ENCODE data around the gene RESP18.

RESP18 gene

DNA sequence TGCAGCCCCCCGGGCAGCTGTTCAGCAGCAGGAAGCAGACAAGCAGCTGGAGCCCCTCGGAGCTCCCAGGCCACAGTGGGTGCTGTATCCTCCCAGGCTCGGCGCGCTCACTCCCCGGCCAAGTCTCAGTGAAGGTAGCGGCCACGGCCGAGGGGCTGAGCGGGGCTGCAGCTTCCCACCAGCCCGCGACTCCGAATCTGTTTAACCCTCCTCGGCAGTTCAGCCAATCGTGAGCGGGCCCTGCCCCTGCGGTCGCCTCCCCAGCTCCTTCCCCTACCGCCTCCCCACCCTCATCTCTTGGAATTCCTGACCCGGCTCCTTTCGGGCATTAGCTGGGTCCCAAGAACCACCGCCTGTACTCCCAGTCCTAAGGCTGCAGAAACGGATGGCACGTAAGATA lies at the start of gene RESP18:
TSS of gene RESP18 (minus strand) at position 203 of the 400 bp plus-strand sequence.
- no peak for DNase-seq (ENCODE audit: low read depth)
- TF ChIP-seq, protein P1, sequence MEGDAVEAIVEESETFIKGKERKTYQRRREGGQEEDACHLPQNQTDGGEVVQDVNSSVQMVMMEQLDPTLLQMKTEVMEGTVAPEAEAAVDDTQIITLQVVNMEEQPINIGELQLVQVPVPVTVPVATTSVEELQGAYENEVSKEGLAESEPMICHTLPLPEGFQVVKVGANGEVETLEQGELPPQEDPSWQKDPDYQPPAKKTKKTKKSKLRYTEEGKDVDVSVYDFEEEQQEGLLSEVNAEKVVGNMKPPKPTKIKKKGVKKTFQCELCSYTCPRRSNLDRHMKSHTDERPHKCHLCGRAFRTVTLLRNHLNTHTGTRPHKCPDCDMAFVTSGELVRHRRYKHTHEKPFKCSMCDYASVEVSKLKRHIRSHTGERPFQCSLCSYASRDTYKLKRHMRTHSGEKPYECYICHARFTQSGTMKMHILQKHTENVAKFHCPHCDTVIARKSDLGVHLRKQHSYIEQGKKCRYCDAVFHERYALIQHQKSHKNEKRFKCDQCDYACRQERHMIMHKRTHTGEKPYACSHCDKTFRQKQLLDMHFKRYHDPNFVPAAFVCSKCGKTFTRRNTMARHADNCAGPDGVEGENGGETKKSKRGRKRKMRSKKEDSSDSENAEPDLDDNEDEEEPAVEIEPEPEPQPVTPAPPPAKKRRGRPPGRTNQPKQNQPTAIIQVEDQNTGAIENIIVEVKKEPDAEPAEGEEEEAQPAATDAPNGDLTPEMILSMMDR (conservative IDR thresholded peaks at IDR 0.05; ENCODE audit: low read depth, low read length): no peak
- H3K4me3 ChIP-seq (ENCODE audit: low read length): no peak within 1 kb of the TSS

DNA sequence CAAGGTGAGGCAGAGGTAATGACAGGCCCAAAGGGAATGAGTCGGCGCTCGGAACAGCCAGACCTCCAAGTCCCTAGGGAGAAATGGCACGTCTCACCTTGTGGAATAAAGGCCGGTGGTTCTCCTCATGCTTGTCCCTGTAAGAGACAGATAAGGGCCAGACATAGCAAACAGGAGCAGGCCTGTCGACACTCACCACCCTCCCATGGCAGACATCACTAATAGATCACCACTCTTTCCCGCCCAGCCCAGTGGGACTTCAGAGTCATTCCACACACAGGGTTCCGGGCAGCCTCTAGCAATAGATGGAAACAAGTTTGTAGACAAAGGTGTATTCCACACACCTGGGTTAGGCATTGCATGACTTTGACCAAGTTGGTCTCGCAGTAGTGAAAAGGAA lies 48.9 kb upstream of the RESP18 start:
- TF ChIP-seq, protein P1 (conservative IDR thresholded peaks at IDR 0.05; ENCODE audit: low read depth, low read length): no peak
- H3K4me3 ChIP-seq (ENCODE audit: low read length): no peak overlapping the region
- no peak for DNase-seq (ENCODE audit: low read depth)

DNA sequence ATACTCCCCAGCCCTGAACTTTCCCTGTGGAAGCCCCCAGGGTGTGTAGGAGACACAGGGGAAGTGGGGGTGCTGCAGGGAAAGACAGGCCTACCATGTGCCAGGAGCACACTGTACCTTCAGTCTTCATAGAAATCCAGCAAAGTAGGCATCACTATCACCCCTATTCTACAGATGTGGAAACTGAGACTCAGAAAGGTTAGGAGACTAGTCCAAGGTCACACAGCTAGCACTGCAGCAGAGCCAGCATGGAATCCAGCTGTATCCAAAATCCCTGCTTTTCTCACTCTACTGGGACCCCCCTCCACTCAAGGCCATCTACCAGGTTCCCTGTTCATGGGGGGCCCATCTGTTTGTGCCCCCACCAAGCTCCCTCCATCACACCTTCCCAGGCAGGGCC lies 48.4 kb upstream of the RESP18 start:
- no peak for DNase-seq (ENCODE audit: low read depth)
- H3K4me3 ChIP-seq (ENCODE audit: low read length): no peak overlapping the region
- TF ChIP-seq, protein P1 (conservative IDR thresholded peaks at IDR 0.05; ENCODE audit: low read depth, low read length): no peak

DNA sequence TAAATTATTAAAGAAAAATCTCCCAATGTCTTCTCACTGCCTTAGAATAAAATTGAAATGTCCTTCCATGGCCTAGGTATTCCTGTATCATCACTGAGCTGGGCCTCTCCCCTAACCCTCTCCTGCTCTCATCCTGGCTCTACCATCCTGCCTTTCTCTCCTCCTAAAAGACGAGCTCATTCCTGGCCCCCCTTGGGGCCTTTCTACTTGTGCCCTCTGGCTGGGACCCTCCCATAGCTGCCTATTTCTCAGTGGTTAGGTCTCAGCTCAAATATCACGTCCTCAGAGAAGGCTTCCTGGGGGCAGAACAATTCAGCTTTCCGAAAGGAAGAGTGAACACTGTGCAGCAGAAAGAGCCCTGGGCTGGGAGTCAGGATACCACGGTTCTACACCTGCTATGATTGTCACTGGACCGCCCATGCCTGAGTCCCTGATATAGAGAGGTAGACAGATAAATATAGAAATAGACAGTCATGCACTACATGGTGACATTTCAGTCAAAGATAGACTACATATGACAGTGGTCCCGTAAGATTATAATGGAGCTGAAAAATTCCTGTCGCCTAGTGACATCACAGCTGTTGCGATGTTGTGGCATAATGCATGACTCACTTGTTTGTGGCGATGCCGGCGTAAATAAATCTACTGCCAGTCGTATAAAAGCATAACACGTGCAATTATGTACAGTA lies 45.8 kb upstream of the RESP18 start:
- no peak overlapping the region for H3K4me3 ChIP-seq (ENCODE audit: low read length)
- TF ChIP-seq, protein P1 (conservative IDR thresholded peaks at IDR 0.05; ENCODE audit: low read depth, low read length): no peak
- no peak for DNase-seq (ENCODE audit: low read depth)

DNA sequence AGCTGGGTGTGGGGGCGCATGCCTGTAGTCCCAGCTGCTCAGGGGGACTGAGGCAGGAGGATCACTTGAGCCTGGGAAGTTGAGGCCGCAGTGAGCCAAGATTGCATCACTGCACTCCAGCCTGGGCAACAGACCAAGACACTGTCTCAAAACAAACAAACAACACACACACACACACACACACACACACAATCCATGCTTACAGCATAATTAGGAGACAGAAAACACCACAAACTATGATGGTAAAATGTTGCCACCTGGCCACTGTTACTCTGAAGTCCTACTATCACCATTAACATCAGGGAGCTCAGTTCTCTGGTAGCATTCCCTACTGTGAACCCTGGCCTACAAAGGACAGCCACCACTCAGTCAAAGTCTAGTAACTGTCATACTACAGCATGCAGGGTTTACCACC lies 36.9 kb upstream of the RESP18 start:
- no peak overlapping the region for H3K4me3 ChIP-seq (ENCODE audit: low read length)
- TF ChIP-seq, protein P1 (conservative IDR thresholded peaks at IDR 0.05; ENCODE audit: low read depth, low read length): no peak
- DNase-seq (ENCODE audit: low read depth): no peak

DNA sequence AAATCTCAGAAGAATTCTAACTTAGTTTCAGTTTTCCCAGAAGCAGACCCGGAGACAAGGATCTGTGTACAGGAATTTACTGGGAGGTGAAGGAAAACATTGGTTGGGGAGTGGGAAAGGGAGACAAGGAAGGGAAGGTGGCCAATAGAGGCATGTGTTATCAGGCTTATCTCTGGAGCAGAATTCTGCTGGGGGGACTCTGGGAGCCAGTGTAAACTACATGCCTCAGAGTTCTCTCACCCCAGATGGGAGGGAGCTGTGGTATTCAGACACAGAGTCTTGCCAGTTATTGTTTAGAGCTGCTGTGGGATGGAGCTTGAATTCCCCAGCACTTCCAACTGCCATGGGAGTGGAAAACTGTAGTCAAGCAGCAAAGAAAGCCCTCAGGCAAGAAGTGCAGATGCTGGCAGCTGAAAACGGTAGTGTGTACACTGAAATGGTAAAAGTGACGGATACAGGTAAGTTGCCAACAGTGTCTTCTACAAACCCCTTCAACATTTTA lies 36.2 kb upstream of the RESP18 start:
- TF ChIP-seq, protein P1 (conservative IDR thresholded peaks at IDR 0.05; ENCODE audit: low read depth, low read length): no peak
- DNase-seq (ENCODE audit: low read depth): peak; percentile 34
- no peak overlapping the region for H3K4me3 ChIP-seq (ENCODE audit: low read length)

DNA sequence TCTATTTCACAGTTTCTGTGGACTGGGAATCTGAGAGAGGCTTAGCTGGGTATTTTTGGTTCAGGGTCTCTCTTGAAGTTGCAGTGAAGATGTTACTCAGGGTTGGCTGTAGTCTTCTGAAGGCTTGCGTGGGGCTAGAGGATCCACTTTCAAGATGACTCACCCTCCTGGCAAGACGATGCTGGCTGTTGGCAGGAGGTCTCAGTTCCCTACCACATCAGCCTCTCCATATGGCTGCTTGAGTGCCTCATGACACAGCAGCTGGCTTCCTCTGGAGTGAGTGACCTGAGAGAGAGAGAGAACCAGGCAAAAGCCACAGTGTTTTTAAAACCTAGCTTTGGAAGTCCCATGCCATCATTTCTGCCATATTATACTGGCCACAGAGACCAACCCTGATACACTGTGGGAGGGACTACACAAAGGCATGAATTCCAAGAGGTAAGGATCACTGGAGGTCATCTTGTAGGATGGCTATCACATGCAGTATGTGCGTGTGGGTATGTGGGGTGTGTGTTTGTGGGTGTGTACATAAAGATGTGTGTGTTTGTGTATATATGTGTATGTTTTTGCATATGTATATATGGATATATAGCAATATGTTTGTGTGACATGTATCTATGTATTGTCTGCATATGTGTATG lies 30.1 kb upstream of the RESP18 start:
- no peak overlapping the region for H3K4me3 ChIP-seq (ENCODE audit: low read length)
- DNase-seq (ENCODE audit: low read depth): no peak
- TF ChIP-seq, protein P1 (conservative IDR thresholded peaks at IDR 0.05; ENCODE audit: low read depth, low read length): no peak

Measured in retinal pigment epithelial cell (primary cell).